H1 (cell line): Measurements from ENCODE around the gene KRTAP12-3. TPM values are rescaled to one million over a fixed set of nuclear protein-coding genes. Genes with fewer than 3 reads are reported as not detected.

Experiments used
- CTCF ChIA-PET: fragments of 300-600 bp; sonication (Branson Sonifier 250); formaldehyde crosslinking; loops from one replicate; lab custom pipeline; 2021; ENCODE audit not compliant: partially characterized antibody; lab: Charles Lee
- POLR2A ChIA-PET: fragments of 300-600 bp; sonication (Branson Sonifier 250); formaldehyde crosslinking; loops from one replicate; lab custom pipeline; 2021; ENCODE audit warnings: inconsistent platforms; ENCODE audit not compliant: partially characterized antibody; lab: Charles Lee
- DNase-seq, 2 experiments: peaks; one replicate each; pipeline versions ENCODE4 v3.0.0 to v3.0.0-alpha.2; 2010 to 2022; ENCODE audit warnings: low spot score in 2 of 2, low read depth in 1 of 2, mixed read lengths in 1 of 2
- FAIRE-seq: peaks from 2 replicates; lab custom pipeline; 2011; peaks lifted over from hg19 to GRCh38; lab: Jason Lieb, UNC
- H2AFZ ChIP-seq: 2 replicates; pipeline ENCODE4 v1.8.1; 2012; ENCODE audit warnings: low read length, inconsistent platforms
- H2AK5ac ChIP-seq: 2 replicates; pipeline ENCODE4 v1.6.1; 2013; ENCODE audit warnings: low read depth, low read length
- H2BK120ac ChIP-seq: replicated peaks from 2 replicates; pipeline ENCODE3; 2013; ENCODE audit warnings: low read depth, low read length, inconsistent platforms
- H2BK12ac ChIP-seq: 2 replicates; pipeline ENCODE4 v1.6.1; 2013; ENCODE audit warnings: low read depth, low read length
- H2BK15ac ChIP-seq: 2 replicates; pipeline ENCODE4 v1.6.1; 2013; ENCODE audit warnings: low read length
- H2BK20ac ChIP-seq: 2 replicates; pipeline ENCODE4 v1.6.1; 2013; ENCODE audit warnings: low read length
- H2BK5ac ChIP-seq: 2 replicates; pipeline ENCODE4 v1.6.1; 2013; ENCODE audit warnings: low read depth, low read length
- H3K14ac ChIP-seq: 2 replicates; pipeline ENCODE4 v1.6.1; 2013; ENCODE audit warnings: inconsistent platforms; ENCODE audit not compliant: insufficient read length
- H3K18ac ChIP-seq: 2 replicates; pipeline ENCODE4 v1.6.1; 2013; ENCODE audit warnings: low read length; ENCODE audit errors: extremely low read depth
- H3K23ac ChIP-seq: 2 replicates; pipeline ENCODE4 v1.6.1; 2013; ENCODE audit warnings: inconsistent platforms; ENCODE audit not compliant: insufficient read length
- H3K23me2 ChIP-seq: 2 replicates; pipeline ENCODE4 v1.6.1; 2013; ENCODE audit warnings: low read depth, low read length
- H3K27ac ChIP-seq: 2 replicates; pipeline ENCODE4 v1.6.1; 2011; ENCODE audit warnings: low read depth, low read length, inconsistent platforms
- H3K27me3 ChIP-seq, 4 experiments: replicated peaks in 1 of 4; 1 replicate in 1 of 4; 2 replicates in 3 of 4; pipeline versions ENCODE4 v1.6.1 to v1.8.1; 2011 to 2013; ENCODE audit warnings: low read length in 3 of 4, mild to moderate bottlenecking in 3 of 4, inconsistent platforms in 2 of 4, mixed read lengths in 2 of 4, moderate library complexity in 1 of 4; ENCODE audit not compliant: control insufficient read depth in 3 of 4, insufficient read depth in 3 of 4; ENCODE audit errors: extremely low read depth in 1 of 4
- H3K36me3 ChIP-seq, 4 experiments: 2 replicates each; pipeline versions ENCODE4 v1.6.1 to v1.8.1; 2011 to 2013; ENCODE audit warnings: mild to moderate bottlenecking in 4 of 4, low read length in 3 of 4, moderate library complexity in 2 of 4, control low read depth in 1 of 4, inconsistent platforms in 1 of 4; ENCODE audit not compliant: insufficient read depth in 4 of 4, control insufficient read depth in 2 of 4
- H3K4ac ChIP-seq: replicated peaks from 2 replicates; pipeline ENCODE3; 2013; ENCODE audit warnings: low read length, low read depth, mixed read lengths, inconsistent platforms; ENCODE audit not compliant: insufficient read length
- H3K4me1 ChIP-seq, 4 experiments: replicated peaks in 1 of 4; 1 replicate in 1 of 4; 2 replicates in 3 of 4; pipeline versions ENCODE4 v1.6.1 to v1.8.1; 2011 to 2013; ENCODE audit warnings: low read length in 3 of 4, inconsistent platforms in 2 of 4, mixed read lengths in 1 of 4; ENCODE audit not compliant: insufficient read depth in 4 of 4, control insufficient read depth in 3 of 4
- H3K4me2 ChIP-seq, 2 experiments: 2 replicates each; pipeline versions ENCODE4 v1.6.1 to v1.8.1; 2011 to 2013; ENCODE audit warnings: low read depth in 2 of 2, low read length in 2 of 2, control low read depth in 1 of 2, inconsistent platforms in 1 of 2, mild to moderate bottlenecking in 1 of 2; ENCODE audit not compliant: insufficient read depth in 1 of 2
- H3K4me3 ChIP-seq, 4 experiments: fragments of 200-600, 300-600 bp in 1 of 4; sonication (generic), shearing (Covaris generic), sonication (Bioruptor Twin) in 1 of 4; 2 replicates each; pipeline versions ENCODE4 v1.5.1 to v1.8.1; 2011 to 2016; ENCODE audit warnings: low read length in 4 of 4, low read depth in 3 of 4, control low read depth in 2 of 4, inconsistent platforms in 2 of 4, mild to moderate bottlenecking in 2 of 4, mixed read lengths in 1 of 4, moderate library complexity in 1 of 4; ENCODE audit not compliant: insufficient read depth in 2 of 4; ENCODE audit errors: extremely low read depth in 1 of 4
- H3K56ac ChIP-seq: replicated peaks from 2 replicates; pipeline ENCODE3; 2013; ENCODE audit warnings: low read depth, mild to moderate bottlenecking, mixed read lengths, low read length, inconsistent platforms; ENCODE audit not compliant: insufficient read length
- H3K79me1 ChIP-seq: 2 replicates; pipeline ENCODE4 v1.6.1; 2013; ENCODE audit warnings: low read depth, low read length, control low read depth
- H3K79me2 ChIP-seq, 2 experiments: 2 replicates each; pipeline versions ENCODE4 v1.6.1 to v1.8.1; 2012 to 2013; ENCODE audit warnings: low read length in 2 of 2, mild to moderate bottlenecking in 2 of 2, inconsistent platforms in 1 of 2; ENCODE audit not compliant: insufficient read depth in 2 of 2, control insufficient read depth in 1 of 2
- H3K9ac ChIP-seq, 4 experiments: replicated peaks in 1 of 4; 1 replicate in 1 of 4; 2 replicates in 3 of 4; pipeline versions ENCODE4 v1.6.1 to v1.8.1; 2011 to 2013; ENCODE audit warnings: low read depth in 3 of 4, low read length in 3 of 4, control low read depth in 2 of 4, mild to moderate bottlenecking in 2 of 4, moderate library complexity in 2 of 4, inconsistent platforms in 1 of 4; ENCODE audit errors: extremely low read depth in 1 of 4
- H3K9me3 ChIP-seq, 2 experiments: 2 replicates each; pipeline versions ENCODE4 v1.6.1 to v1.8.1; 2012 to 2013; ENCODE audit warnings: mild to moderate bottlenecking in 2 of 2, moderate library complexity in 2 of 2, control low read depth in 1 of 2, inconsistent platforms in 1 of 2, low read depth in 1 of 2, low read length in 1 of 2, mixed read lengths in 1 of 2; ENCODE audit not compliant: insufficient read depth in 2 of 2
- H4K20me1 ChIP-seq, 2 experiments: replicated peaks in 1 of 2; 2 replicates each; pipeline versions ENCODE3 to v1.8.1; 2011 to 2013; ENCODE audit warnings: inconsistent platforms in 2 of 2, low read length in 2 of 2, mild to moderate bottlenecking in 1 of 2; ENCODE audit not compliant: insufficient read depth in 2 of 2, control insufficient read depth in 1 of 2
- H4K5ac ChIP-seq: 2 replicates; pipeline ENCODE4 v1.6.1; 2013; ENCODE audit warnings: low read length, low read depth, mixed read lengths, inconsistent platforms; ENCODE audit not compliant: insufficient read length
- H4K8ac ChIP-seq: 2 replicates; pipeline ENCODE4 v1.8.0; 2013; ENCODE audit warnings: mild to moderate bottlenecking, moderate library complexity, low read length, inconsistent platforms; ENCODE audit not compliant: insufficient read depth; ENCODE audit errors: extremely low read depth
- H4K91ac ChIP-seq: replicated peaks from 2 replicates; pipeline ENCODE3; 2013; ENCODE audit warnings: low read length, mixed read lengths, inconsistent platforms; ENCODE audit not compliant: insufficient read length
- CREB1 ChIP-seq: IDR thresholded peaks from 2 replicates; pipeline ENCODE4 v1.6.1; 2012; ENCODE audit warnings: inconsistent platforms
- KDM4A ChIP-seq: IDR thresholded peaks from one replicate; pipeline ENCODE4 v1.7.1; 2012; ENCODE audit warnings: low read depth, mild to moderate bottlenecking, moderate library complexity, low read length, inconsistent platforms; ENCODE audit not compliant: severe bottlenecking
- RAD21 ChIP-seq, 2 experiments: IDR thresholded peaks in 1 of 2; conservative IDR thresholded peaks in 1 of 2; 2 replicates each; pipeline ENCODE4 v1.6.1; 2011; ENCODE audit warnings: low read depth in 2 of 2, low read length in 2 of 2, improper control_type of control experiment in 1 of 2, inconsistent platforms in 1 of 2, mild to moderate bottlenecking in 1 of 2, moderate library complexity in 1 of 2
- WGBS, 2 experiments: shearing (Covaris generic) in 1 of 2; methylation state at CpG; one replicate each; pipeline versions ENCODE4 v1.1.6 to v1.1.7; 2013 to 2015; ENCODE audit warnings: low lambda C conversion rate in 2 of 2, mixed read lengths in 2 of 2, inconsistent platforms in 1 of 2, low coverage in 1 of 2, missing lambda C conversion rate in 1 of 2; ENCODE audit not compliant: insufficient replicate concordance in 2 of 2, insufficient coverage in 1 of 2, insufficient read length in 1 of 2; ENCODE audit errors: extremely low coverage in 1 of 2, missing lambda C conversion rate in 1 of 2; 5-methylcytosine and 5-hydroxymethylcytosine counted together
- polyA plus RNA-seq, 7 experiments: library from polyadenylated mRNA; depleted of rRNA in 3 of 7; stranded (reverse) in 5 of 7; unstranded in 2 of 7; fragments of >200 nt in 5 of 7; fragments of 200-250 nt in 2 of 7; gene quantifications; 1 replicate in 5 of 7; 2 replicates in 1 of 7; 4 replicates in 1 of 7; pipeline versions ENCODE4 v1.2.1 to v1.2.3, GENCODE V29; 2011 to 2013; ENCODE audit warnings: missing spikeins in 2 of 7, mixed read lengths in 2 of 7
- total RNA-seq: library from RNA; stranded (reverse); fragmentation: NEBNext Ultra II Directional; extraction: Animal tissue kit (Norgen Biotek cat#: 25700); gene quantifications from 2 replicates; pipeline ENCODE4 v1.2.1, GENCODE V29; 2021

Gene KRTAP12-3
- total and polyA plus RNA-seq, 2 of the 8 experiments (the other 6 are each of a cell fraction or from before 2014, with no cell fraction given), result not detected

DNA sequence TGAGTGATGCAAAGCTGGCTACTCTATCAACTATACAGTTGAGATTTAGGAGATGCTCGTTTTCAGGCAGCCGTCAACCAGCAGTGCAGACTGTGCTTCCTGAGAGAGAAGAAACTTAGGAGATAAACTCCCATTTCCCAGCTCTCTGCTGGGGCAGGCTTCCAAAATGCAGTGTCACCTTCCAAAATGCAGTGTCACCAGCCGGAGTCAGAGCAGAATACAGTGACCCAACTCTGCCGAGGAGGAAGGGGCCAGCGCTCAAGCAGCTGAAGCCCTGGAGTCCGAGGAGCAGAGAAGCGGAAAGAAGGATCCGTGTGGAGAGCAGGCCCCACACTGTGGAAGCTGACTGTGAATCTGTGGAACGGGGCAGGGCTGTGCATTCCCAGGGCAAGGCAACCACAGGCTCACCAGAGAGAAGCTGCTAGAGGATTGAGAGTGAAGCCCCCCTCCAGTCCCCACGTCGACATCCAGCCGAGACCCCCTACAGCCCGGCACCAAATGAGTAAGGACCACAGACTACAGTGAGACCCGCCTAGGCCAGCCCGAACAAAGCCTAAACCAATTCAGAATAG, 24.9 kb downstream of the KRTAP12-3 start:
- H3K9me3 ChIP-seq, result no peaks in the 10 kb centered on the region
- no peak overlapping the region for H3K4ac ChIP-seq
- H3K18ac ChIP-seq, result no peak overlapping the region; the same call in 1 of the 2 replicates
- H3K23ac ChIP-seq, result no peak overlapping the region
- H3K56ac ChIP-seq, result no peak overlapping the region
- 0 out of 2 replicates have a peak overlapping the region, but pooled peaks have one; percentile 27 for H2BK12ac ChIP-seq
- WGBS, 2 experiments, result 95% methylated on average over 15 of the region's 15 CpGs; no CpG with 5 or more reads in 1 of the 2 experiments
- no peak for FAIRE-seq
- no peak overlapping the region for H4K5ac ChIP-seq
- H2BK15ac ChIP-seq, result 0 out of 2 replicates have a peak overlapping the region, but pooled peaks have one; percentile 46
- H3K4me1 ChIP-seq, result peaks cover 5 to 11% (median 8%) of the 10 kb centered on the region in 4 experiments
- no peak overlapping the region for H2AFZ ChIP-seq
- no peaks in the 10 kb centered on the region for H3K79me2 ChIP-seq
- H3K79me1 ChIP-seq, result no peaks in the 10 kb centered on the region
- H3K23me2 ChIP-seq, result no peaks in the 10 kb centered on the region
- 0 out of 8 replicates have a peak, but pooled peaks cover 0 to 1% (median 0%) of the 10 kb centered on the region in 4 experiments for H3K36me3 ChIP-seq
- no peaks in the 10 kb centered on the region for H4K20me1 ChIP-seq
- no peaks in the 10 kb centered on the region for H3K27me3 ChIP-seq
- no peak overlapping the region for H2AK5ac ChIP-seq
- ChIA-PET POLR2A (interaction anchor here (0.7 to 1.5 kb wide), 3 partner anchors 9 to 146 kb away, joined by 3 to 5 read pairs (median 3); no protein-coding TSS in a partner anchor), CTCF (interaction anchor here (0.6 to 1.5 kb wide), 3 partner anchors 8 to 894 kb away, joined by 3 read pairs; partner anchors contain the start of gene KRTAP10-12)
- H2BK120ac ChIP-seq, result no peak overlapping the region
- no peak overlapping the region for H2BK5ac ChIP-seq
- no peak overlapping the region for H4K91ac ChIP-seq
- no peak overlapping the region for H4K8ac ChIP-seq
- no peak overlapping the region for H2BK20ac ChIP-seq
- H3K27ac ChIP-seq, result no peak overlapping the region
- no peak overlapping the region for H3K9ac ChIP-seq
- H3K4me2 ChIP-seq, result no peak overlapping the region
- H3K14ac ChIP-seq, result no peak overlapping the region
- no peak overlapping the region for H3K4me3 ChIP-seq
- no peak for DNase-seq
- no peak for TF ChIP-seq CREB1
- TF ChIP-seq KDM4A, result no peak
- TF ChIP-seq RAD21 (IDR thresholded peaks at IDR 0.05 in 1 of 2, conservative IDR thresholded peaks at IDR 0.05 in 1 of 2; ENCODE audit: low read depth in 2 of 2, low read length in 2 of 2), result no peak
